Adrenal gland (tissue), 5 donors: Measurements from ENCODE around the gene LMO3.

ENCODE experiments used
- CTCF ChIP-seq, 6 experiments: fragments of 450-650 bp in 4 of 6; fragments of 200-600 bp in 2 of 6; sonication (generic) in 1 of 6; IDR thresholded peaks; 1 replicate in 5 of 6; 2 replicates in 1 of 6; pipeline versions ENCODE4 v1.5.1 to v1.8.0; 2016 to 2021; ENCODE audit warnings: antibody characterized with exemption in 6 of 6, mild to moderate bottlenecking in 2 of 6, moderate library complexity in 1 of 6
- POLR2A ChIP-seq, 2 donors: fragments of 450-650 bp; IDR thresholded peaks; one replicate each; pipeline ENCODE4 v1.6.1; 2017; ENCODE audit warnings: antibody characterized with exemption in 2 of 2, mild to moderate bottlenecking in 2 of 2, moderate library complexity in 1 of 2
- donor health status: DM: no; HTN: no; CAD: no.

DNA sequence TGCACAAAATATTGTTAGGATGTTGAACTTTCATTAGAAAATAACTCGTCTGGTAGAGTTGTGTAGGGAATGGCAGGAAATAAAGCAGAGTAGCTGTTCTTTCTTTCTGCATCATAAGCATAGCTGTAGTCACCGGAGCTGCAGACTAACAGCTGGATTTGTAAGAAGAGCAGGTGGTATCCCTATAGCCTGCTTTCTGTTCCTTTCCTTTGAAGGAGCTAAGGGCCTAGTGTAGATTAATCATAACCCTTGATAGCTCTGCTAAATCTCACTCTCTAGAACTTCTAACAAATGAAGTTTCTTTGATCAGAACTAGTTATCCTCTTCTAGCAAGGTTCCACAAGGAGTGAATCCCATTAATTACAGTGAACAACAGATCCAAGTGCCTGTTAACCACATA lies 3.5 kb downstream of the LMO3 start:
- TF ChIP-seq CTCF (IDR thresholded peaks at IDR 0.05): no peak
- TF ChIP-seq POLR2A (IDR thresholded peaks at IDR 0.05): no peak
